ENCODE measurements around the gene STK39.

The STK39 gene

DNA sequence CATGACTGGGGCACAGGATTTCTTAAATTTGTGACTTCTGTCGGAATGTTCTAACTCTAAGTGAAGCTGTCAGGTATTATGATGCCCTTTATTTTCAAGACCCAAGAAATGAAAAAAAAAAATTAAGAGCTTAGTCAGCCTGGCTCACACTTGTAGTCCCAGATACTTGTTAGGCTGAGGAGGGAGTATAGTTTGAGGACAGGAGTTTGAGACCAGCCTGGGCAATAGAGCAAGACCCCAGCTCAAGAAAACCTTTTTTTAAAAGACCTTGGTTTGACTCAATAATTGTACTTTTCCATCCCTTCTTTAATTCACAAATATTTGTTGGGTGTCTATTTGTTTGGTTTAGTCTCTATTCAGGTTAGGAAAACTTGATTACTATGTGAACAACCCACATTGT, 310.0 kb downstream of the STK39 start:
- DNase-seq (ENCODE audit: low read depth), result no peak
- TF ChIP-seq, protein P1, sequence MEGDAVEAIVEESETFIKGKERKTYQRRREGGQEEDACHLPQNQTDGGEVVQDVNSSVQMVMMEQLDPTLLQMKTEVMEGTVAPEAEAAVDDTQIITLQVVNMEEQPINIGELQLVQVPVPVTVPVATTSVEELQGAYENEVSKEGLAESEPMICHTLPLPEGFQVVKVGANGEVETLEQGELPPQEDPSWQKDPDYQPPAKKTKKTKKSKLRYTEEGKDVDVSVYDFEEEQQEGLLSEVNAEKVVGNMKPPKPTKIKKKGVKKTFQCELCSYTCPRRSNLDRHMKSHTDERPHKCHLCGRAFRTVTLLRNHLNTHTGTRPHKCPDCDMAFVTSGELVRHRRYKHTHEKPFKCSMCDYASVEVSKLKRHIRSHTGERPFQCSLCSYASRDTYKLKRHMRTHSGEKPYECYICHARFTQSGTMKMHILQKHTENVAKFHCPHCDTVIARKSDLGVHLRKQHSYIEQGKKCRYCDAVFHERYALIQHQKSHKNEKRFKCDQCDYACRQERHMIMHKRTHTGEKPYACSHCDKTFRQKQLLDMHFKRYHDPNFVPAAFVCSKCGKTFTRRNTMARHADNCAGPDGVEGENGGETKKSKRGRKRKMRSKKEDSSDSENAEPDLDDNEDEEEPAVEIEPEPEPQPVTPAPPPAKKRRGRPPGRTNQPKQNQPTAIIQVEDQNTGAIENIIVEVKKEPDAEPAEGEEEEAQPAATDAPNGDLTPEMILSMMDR (IDR thresholded peaks at IDR 0.05; ENCODE audit: insufficient read depth, low read depth, low read length, missing control alignments), result no peak
- H3K4me3 ChIP-seq (ENCODE audit: low read length), result no peak overlapping the region

DNA sequence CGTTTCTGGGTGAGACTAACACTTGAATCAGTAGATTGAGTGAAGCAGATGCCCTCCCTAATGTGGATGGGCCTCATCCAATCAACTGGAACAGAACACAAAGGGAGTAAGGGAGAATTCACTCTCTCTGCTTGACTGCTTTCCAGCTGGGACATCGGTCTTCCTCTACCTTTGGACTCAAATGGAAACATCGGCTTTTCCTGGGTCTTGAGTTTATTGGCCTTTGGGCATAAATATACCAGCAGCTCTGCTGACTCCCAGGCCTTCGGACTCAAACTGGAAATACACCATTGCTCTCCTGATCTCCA, 311.6 kb downstream of the STK39 start:
- H3K4me3 ChIP-seq (ENCODE audit: low read length), result no peak overlapping the region
- no peak for DNase-seq (ENCODE audit: low read depth)
- TF ChIP-seq, protein P1 (IDR thresholded peaks at IDR 0.05; ENCODE audit: insufficient read depth, low read depth, low read length, missing control alignments), result no peak

DNA sequence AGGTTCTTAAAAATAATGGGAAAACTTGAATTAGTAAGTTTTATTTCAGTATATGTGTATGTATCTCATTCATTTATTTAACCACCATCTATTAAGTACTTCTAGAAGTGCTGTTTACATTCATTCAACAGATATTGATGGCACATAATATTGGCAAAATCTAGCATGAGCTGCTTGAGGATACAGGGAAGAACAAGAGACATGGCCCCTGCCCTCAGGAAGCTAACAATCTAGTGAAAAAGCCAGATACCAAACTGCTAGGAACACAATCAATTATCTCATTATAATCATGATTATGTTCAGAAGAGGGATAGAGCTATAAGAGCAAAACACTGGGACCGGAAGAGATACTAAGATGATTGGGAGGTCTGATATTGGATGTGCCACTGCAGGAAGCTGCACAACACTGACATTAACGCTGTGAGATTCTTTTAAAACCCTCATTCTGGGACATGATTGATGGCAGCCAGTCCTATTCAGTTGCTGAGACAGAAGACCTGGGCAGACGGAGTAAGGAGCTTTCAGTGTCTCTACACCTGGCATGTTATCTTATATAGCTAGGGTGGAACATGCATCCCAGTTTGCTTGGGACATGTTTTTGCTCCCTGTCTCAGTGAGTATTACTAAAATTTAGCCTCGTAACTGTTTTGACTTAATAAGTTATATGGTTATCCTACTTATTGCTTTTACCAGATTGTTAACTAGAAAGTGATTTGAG, 314.1 kb downstream of the STK39 start:
- no peak overlapping the region for H3K4me3 ChIP-seq (ENCODE audit: low read length)
- TF ChIP-seq, protein P1 (IDR thresholded peaks at IDR 0.05; ENCODE audit: insufficient read depth, low read depth, low read length, missing control alignments), result no peak
- no peak for DNase-seq (ENCODE audit: low read depth)

DNA sequence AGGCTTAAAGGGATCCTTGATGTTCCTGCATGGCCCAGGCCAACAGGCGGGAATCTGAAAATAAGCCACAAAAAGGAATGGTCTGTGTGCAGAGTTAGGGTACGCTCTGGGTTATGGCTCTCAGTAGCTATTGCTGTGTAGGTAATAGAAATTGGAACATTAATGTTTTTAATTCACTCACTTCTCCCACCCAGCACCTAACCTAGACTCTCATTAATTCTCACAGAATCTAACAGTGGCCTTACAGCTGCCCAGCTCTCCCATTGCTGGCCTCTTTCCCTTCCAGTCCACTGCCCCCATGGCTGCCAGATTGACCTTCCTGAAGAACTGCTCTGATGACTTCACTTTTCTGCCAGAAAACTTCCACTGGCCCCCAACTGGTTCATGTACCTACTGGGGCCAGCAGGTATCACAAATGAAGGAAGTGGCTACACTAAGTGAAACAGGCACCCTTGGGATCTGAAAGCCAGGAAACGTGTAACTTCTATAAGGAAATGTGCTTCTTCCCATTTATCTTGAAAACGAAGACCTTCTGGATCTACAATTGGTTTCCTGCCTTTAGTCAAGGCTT, 315.2 kb downstream of the STK39 start:
- no peak overlapping the region for H3K4me3 ChIP-seq (ENCODE audit: low read length)
- TF ChIP-seq, protein P1 (IDR thresholded peaks at IDR 0.05; ENCODE audit: insufficient read depth, low read depth, low read length, missing control alignments), result no peak
- DNase-seq (ENCODE audit: low read depth), result no peak

DNA sequence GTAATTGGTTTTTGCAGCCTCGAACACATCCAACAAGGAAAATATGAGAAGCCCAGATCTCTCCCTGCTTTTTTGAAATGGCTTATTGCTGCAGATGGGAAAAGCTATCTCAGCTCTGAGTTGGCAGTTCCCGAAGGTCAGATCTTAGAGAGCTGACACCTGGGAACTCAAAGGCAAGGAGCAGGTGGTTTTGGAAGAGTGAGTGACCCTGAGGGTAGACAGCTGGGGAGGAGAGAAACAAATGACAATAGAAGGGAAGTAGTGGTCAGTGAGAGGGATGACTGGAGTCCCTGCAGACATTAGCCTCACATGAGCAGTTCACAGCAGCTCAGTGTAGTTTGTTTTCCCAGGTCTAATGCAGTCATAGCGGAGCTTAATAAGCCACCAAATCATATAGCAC, 317.9 kb downstream of the STK39 start:
- TF ChIP-seq, protein P1 (IDR thresholded peaks at IDR 0.05; ENCODE audit: insufficient read depth, low read depth, low read length, missing control alignments), result no peak
- no peak overlapping the region for H3K4me3 ChIP-seq (ENCODE audit: low read length)
- no peak for DNase-seq (ENCODE audit: low read depth)

DNA sequence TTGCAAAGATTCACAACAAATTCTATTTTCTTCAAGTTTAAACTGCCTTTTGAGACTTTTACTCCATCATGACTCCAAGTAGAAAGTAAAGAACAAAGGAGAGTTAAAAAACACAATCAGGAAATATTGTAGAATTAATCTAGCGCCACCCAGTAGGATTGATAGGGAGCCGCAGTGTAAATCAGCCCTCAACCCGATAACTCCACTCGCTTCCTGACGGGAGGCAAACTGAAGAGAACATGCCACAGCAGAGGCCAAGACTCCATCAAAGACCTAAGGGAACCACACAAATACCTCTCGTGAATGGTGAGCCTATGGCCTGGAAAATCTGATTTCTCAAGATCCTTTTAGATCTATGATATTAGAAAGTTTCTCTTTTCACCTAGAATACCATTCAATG, 319.0 kb downstream of the STK39 start:
- DNase-seq (ENCODE audit: low read depth), result no peak
- TF ChIP-seq, protein P1 (IDR thresholded peaks at IDR 0.05; ENCODE audit: insufficient read depth, low read depth, low read length, missing control alignments), result no peak
- no peak overlapping the region for H3K4me3 ChIP-seq (ENCODE audit: low read length)

DNA sequence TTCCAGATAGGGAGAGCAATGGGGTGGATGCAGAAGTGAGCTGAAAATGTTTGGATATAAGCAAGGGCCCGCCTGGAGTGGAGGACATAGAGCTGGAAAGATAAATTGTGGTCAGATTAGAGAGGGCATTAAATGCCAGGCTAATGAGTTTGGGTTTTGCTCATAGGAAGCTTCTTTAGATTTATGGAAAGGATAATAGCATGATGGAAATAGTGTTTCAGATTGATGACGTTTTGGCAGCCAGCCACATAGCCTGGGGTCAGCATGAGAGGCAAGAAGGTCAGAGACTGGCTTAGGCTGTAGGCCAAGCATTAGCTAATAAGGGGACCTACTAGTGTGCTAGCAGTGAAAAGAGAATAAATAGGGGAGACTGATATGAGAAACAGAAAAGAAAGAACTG, 321.6 kb downstream of the STK39 start:
- TF ChIP-seq, protein P1 (IDR thresholded peaks at IDR 0.05; ENCODE audit: insufficient read depth, low read depth, low read length, missing control alignments), result no peak
- H3K4me3 ChIP-seq (ENCODE audit: low read length), result no peak overlapping the region
- no peak for DNase-seq (ENCODE audit: low read depth)

Measured in epithelial cell of esophagus (primary cell).